Measurements from ENCODE around the gene AHRR. TPM values are rescaled to one million over a fixed set of nuclear protein-coding genes. Genes with fewer than 3 reads are reported as not detected.
A peak's percentile ranks its signal among the peaks of the same experiment; 100 is the strongest.

The AHRR gene
- total RNA-seq, 2 experiments from 2014 or later, result 24.0 to 26.6 TPM

DNA sequence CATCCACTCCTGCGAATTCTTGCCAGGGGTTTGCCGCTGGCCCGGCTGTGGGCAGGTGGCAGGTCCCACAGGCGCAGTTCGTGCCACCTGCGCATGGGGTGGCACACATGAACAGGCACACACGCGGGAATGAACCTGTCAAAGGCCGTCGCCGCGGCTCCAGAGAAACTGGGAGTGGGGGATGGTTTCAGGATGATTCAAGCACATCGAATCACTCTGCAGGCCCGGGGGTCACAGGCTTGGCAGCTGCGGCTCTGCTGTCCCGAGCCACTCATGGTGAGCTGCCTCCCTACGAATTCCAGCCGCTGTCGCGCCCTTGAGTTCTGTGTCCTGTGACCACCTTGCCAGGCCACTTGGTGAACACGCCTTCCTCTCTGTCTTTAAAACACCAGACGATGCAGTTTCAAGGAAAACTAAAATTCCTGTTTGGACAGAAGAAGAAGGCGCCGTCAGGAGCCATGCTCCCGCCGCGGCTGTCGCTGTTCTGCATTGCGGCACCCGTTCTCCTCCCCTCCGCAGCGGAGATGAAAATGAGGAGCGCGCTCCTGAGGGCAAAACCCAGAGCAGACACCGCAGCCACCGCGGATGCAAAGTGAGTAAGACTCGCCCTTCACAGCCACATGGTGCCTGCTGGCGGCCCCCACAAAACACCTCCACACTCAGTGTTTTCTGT, 106.0 kb downstream of the AHRR start:
- Mint-ChIP-seq H3K4me1 (peaks cover 15% of the 10 kb centered on the region), H3K36me3 (peaks cover 43% of the 10 kb centered on the region), H3K27ac (no peak overlapping the region), H3K27me3 (no peaks in the 10 kb centered on the region), H3K9me3 (no peaks in the 10 kb centered on the region), H3K4me3 (no peak overlapping the region)
- DNase-seq, result no peak

DNA sequence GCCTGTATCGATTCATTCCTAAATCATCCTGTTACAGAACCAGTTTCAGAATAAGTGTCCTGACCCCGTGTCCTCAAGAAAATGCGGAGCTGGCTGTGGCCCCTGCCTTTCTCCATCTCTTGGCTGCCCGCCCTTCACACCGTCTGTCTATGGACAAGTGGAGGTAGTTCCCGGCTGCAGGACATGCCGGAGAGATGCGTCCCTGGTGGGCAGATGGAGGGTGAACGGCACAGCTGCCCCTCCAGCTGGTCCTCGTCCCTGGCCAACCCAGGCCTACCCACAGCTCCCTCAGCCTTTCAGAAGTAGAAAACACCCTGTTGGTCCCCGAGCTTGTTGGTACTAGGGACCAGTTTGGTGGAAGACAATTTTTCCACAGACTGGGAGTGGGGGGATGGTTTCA, 106.7 kb downstream of the AHRR start:
- Mint-ChIP-seq H3K4me1 (peaks cover 11% of the 10 kb centered on the region), H3K27ac (no peak overlapping the region), H3K4me3 (no peak overlapping the region), H3K36me3 (peaks cover 38% of the 10 kb centered on the region), H3K27me3 (no peaks in the 10 kb centered on the region), H3K9me3 (no peaks in the 10 kb centered on the region)
- no peak for DNase-seq

GRCh38 chr5:428754-429452, 107.4 kb downstream of the AHRR start:
- Mint-ChIP-seq H3K27ac (no peak overlapping the region), H3K27me3 (no peaks in the 10 kb centered on the region), H3K36me3 (peaks cover 34% of the 10 kb centered on the region), H3K4me1 (peaks cover 7% of the 10 kb centered on the region), H3K9me3 (no peaks in the 10 kb centered on the region), H3K4me3 (no peak overlapping the region)
- DNase-seq, result no peak

- H3K4me1 Mint-ChIP-seq, result peaks cover 7% of the 10 kb centered on the region
- DNase-seq, result no peak
- no peaks in the 10 kb centered on the region for H3K9me3 Mint-ChIP-seq
Observed at GRCh38 chr5:429453-430188, 108.1 kb downstream of the AHRR start.

DNA sequence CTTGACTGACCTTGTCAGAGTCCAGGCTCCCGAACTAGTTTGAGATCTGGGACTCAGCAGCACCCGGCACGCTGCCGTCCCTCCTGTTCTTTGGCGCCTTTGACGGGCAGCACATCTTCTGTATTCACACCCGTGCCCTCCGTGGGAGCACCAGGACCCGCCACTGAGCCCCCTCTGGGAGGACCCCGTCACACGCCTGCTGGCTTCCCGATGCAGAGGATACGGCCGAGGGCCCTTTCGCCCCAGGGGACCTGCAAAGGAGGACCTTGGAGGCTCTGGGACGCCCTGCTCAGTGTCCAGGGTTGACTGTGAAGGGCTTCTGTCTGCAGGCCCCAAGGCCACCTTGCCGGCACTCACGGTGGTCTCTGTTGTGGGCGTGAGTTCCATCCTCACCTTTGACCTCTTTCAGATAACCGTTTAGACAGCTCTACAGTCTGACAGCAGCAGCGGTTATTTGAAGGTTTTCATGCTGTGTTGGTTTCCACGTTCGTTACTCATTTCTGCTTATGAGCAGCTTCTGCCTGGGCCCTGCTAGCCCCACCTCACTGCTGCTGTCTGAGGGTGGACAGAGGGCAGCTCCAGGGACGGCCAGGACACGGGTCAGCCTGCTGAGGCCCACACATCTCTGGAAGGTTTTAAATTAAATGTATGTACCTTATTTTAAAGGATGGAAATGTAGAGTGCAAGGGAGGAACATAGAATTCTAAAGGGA, 108.9 kb downstream of the AHRR start:
- no peak for DNase-seq
- no peaks in the 10 kb centered on the region for H3K9me3 Mint-ChIP-seq
- H3K27me3 Mint-ChIP-seq, result no peaks in the 10 kb centered on the region
- peaks cover 7% of the 10 kb centered on the region for H3K4me1 Mint-ChIP-seq
- peaks cover 38% of the 10 kb centered on the region for H3K36me3 Mint-ChIP-seq
- no peak overlapping the region for H3K4me3 Mint-ChIP-seq
- H3K27ac Mint-ChIP-seq, result no peak overlapping the region

More at GRCh38 chr5:429453-430188, 108.1 kb downstream of the AHRR start:
- H3K36me3 Mint-ChIP-seq, result peaks cover 34% of the 10 kb centered on the region
- no peak overlapping the region for H3K27ac Mint-ChIP-seq
- H3K27me3 Mint-ChIP-seq, result no peaks in the 10 kb centered on the region
- H3K4me3 Mint-ChIP-seq, result no peak overlapping the region

DNA sequence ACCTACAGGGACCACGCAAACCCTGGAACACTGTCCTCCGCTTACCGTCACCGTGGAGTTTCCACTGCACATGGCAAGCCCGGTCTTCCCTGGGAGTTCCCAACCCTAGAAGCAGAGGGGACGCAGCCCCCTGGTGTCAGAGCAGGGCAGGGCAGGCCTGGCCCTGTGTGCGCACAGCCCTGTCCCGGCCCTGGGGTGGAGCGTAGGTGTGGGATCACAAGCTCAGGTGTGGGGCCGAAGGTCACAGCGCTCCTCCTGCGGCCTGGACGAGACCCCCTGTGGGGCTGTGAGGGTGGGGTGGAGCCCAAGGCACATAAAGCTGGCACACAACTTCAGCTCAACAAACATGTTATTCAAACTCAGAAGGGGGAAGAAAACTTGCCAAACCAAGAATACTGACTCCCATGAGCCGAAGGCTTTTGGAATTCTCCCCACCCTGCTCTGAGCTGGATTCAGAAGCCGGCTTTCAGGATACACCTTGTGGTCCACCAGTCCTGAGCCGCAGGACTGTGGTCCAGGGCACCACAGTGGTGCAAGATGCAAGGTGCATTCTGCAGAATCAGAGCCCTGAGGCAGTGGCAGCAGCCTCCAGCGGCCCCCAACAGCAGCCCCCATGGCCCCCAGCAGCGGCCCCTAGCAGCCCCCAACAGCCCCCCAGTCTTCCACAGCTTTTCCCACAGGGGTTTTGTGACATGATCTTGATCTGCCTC, 109.6 kb downstream of the AHRR start:
- peaks cover 34% of the 10 kb centered on the region for H3K36me3 Mint-ChIP-seq
- H3K4me3 Mint-ChIP-seq, result no peak overlapping the region
- peak; percentile 58 for DNase-seq
- no peaks in the 10 kb centered on the region for H3K27me3 Mint-ChIP-seq
- no peak overlapping the region for H3K27ac Mint-ChIP-seq
- H3K9me3 Mint-ChIP-seq, result no peaks in the 10 kb centered on the region
- H3K4me1 Mint-ChIP-seq, result peaks cover 7% of the 10 kb centered on the region

DNA sequence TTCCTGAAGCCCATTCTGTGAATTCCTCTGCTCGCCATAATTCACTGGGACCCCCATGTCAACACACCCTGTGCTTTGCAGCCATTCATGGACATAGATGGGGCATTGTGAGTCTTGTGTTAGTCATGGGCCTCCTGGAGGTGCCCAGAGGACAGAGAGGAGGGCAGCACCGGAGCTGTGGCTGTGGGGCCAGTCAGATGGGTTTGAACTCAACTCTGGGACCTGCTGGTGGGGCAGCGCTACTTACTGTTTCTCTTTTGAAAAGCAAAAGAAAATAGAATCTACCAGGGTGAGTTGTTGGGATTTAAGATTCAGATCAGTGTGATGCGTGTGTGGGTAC, 110.2 kb downstream of the AHRR start:
- no peaks in the 10 kb centered on the region for H3K9me3 Mint-ChIP-seq
- H3K4me1 Mint-ChIP-seq, result peaks cover 7% of the 10 kb centered on the region
- DNase-seq, result no peak
- peaks cover 29% of the 10 kb centered on the region for H3K36me3 Mint-ChIP-seq
- H3K27me3 Mint-ChIP-seq, result no peaks in the 10 kb centered on the region
- no peak overlapping the region for H3K4me3 Mint-ChIP-seq
- H3K27ac Mint-ChIP-seq, result no peak overlapping the region

DNA sequence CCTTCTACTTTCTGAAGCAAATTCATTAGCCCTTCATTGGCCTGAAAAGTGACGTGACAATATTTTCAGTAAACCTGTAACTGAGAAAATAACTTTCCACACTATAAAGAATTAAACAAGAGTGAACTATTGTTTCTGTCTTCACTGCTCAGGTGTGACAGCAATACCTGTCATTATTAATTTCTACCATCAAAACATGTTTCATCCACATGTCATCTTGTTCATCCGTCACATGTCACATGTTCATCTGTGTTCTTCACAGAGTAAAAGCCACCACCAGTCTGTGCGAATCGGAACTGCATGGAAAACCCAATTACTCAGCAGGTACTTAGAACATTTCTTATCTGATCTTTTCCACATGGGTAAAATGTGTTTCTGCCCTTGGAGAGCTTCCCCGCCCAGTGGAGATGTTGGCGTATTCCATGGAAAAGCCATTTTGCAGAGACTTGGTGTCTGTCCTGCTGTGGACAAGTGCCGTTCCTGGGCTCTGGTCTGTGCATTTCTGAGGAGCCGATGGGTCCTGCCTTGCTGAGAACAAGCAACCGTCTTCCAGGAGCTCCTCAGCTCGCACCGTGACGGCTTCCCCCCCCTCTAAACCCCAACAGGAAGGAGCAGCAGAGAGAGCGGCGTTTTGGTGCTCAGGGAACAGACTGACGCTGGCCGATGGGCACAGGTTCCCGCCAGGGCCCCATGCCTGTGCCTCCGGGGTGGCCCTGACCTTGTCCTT, 110.8 kb downstream of the AHRR start:
- H3K9me3 Mint-ChIP-seq, result no peaks in the 10 kb centered on the region
- peaks cover 26% of the 10 kb centered on the region for H3K36me3 Mint-ChIP-seq
- no peak overlapping the region for H3K4me3 Mint-ChIP-seq
- DNase-seq, result no peak
- H3K27me3 Mint-ChIP-seq, result no peaks in the 10 kb centered on the region
- peaks cover 7% of the 10 kb centered on the region for H3K4me1 Mint-ChIP-seq
- no peak overlapping the region for H3K27ac Mint-ChIP-seq

DNA sequence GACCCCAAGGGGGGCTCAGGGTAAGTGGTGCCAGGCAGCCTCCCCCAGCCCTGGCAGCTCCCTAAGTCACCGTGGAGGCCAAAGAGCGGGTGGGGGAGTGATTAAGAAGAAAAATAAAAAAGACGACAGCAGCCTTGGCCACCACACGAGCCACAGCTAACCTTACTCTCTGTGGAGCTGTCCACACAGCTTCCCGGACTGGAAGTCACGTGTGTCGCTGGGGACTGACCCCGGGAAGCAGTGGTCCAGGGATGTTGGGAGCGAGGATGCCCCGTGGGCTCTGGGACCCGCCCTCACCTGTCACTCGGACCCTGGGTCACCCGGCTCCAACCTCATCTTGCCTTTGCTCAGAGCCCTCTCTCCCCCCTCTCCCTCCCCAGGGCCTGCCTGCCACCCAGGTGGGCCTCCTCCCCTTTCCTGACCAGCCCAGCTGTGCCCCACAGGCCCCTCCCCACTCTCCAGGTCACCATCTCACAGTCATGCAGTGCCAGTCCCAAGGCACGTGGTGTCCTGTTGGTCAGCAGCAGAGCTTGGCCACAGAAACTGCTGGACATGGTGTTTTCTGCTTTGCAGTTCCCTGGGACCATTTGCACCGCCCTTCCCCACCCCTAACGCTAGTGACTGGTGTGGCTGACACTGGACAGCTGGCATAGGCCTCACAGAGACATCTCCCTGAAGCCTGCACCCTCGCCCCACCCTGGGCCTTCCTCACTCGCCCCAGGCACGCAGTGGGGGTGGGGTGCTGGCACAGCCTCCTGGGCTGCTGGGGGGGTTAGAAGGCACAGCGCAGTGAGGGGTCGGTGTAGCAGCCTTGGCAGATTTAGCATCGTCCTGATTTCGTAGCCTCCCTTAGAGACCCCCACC, 111.6 kb downstream of the AHRR start:
- DNase-seq, result no peak
- Mint-ChIP-seq H3K36me3 (peaks cover 20% of the 10 kb centered on the region), H3K27ac (no peak overlapping the region), H3K9me3 (no peaks in the 10 kb centered on the region), H3K4me3 (no peak overlapping the region), H3K4me1 (peaks cover 7% of the 10 kb centered on the region), H3K27me3 (no peaks in the 10 kb centered on the region)

DNA sequence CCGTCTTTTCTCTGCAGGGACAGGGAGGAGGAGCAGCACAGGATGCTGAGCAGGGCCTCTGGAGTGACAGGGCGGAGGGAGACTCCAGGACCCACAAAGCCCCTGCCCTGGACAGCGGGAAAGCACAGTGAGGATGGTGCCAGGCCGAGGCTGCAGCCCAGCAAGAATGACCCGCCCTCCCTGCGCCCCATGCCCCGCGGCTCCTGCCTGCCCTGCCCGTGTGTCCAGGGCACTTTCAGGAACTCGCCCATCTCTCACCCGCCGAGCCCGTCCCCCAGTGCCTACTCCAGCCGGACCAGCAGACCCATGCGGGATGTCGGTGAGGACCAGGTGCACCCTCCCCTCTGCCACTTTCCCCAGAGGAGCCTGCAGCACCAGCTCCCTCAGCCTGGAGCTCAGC, 112.3 kb downstream of the AHRR start:
- no peak for DNase-seq
- Mint-ChIP-seq H3K27ac (no peak overlapping the region), H3K27me3 (no peaks in the 10 kb centered on the region), H3K4me1 (peaks cover 7% of the 10 kb centered on the region), H3K4me3 (no peak overlapping the region), H3K9me3 (no peaks in the 10 kb centered on the region), H3K36me3 (peaks cover 19% of the 10 kb centered on the region)

DNA sequence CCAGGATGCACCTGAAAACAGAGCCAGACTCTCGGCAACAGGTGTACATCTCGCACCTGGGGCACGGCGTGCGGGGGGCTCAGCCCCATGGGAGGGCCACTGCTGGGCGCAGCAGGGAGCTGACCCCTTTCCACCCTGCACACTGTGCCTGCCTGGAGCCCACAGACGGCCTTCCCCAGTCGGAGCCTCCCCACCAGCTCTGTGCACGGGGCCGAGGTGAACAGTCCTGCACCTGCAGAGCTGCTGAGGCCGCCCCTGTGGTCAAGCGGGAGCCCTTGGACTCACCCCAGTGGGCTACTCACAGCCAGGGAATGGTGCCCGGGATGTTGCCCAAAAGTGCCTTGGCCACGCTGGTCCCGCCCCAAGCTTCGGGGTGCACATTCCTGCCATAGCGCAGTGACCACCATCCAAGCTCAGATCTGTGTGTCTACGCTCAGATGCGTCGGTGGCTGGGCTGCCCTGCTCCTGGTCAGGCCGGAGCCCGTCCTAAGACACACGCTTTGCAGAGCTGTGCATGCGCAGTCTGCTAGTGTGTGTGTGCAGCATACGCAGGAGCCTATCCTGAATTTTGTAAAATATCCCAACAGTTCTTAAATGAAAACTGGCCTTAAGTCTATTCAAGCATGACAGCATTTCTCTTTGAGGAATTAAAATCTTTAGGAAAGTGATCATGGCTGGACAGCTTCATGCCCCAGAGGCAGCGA, 113.1 kb downstream of the AHRR start:
- no peaks in the 10 kb centered on the region for H3K27me3 Mint-ChIP-seq
- no peak overlapping the region for H3K27ac Mint-ChIP-seq
- no peaks in the 10 kb centered on the region for H3K9me3 Mint-ChIP-seq

DNA sequence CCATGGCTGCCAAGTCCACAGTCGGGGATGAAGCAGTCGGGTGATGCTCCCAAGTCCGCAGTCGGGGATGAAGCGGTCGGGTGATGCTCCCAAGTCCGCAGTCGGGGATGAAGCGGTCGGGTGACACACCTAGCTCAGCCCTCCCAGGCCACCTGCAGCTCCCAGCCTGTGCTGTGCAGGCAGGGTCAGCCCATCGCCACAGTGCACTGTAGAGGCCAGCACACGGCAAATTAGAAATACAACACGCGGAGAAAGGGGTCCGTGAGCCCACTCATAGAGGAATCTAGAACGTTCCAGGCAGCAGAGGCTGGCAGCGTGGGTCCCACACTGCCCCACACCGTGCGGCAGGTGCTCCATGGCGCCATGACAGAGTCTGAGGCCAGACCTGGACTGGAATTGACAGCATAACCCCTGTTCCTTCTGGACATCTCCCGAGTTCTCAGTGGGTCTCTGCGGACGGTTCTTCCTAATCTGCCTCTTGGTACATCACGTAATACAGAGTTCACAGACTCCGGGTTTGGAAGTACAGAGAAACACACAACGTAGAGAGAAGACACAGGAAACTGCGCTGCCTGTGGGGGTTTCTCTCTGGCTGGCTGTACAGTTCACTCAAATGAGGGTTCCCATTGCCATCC, 113.8 kb downstream of the AHRR start:
- H3K27me3 Mint-ChIP-seq, result no peaks in the 10 kb centered on the region
- H3K9me3 Mint-ChIP-seq, result no peaks in the 10 kb centered on the region
- no peak for DNase-seq
- H3K4me1 Mint-ChIP-seq, result peaks cover 7% of the 10 kb centered on the region
- no peak overlapping the region for H3K27ac Mint-ChIP-seq
- no peak overlapping the region for H3K4me3 Mint-ChIP-seq
- peaks cover 13% of the 10 kb centered on the region for H3K36me3 Mint-ChIP-seq

More for the DNA sequence above, 113.1 kb downstream of the AHRR start:
- DNase-seq, result no peak
- H3K4me1 Mint-ChIP-seq, result peaks cover 7% of the 10 kb centered on the region
- peaks cover 19% of the 10 kb centered on the region for H3K36me3 Mint-ChIP-seq
- no peak overlapping the region for H3K4me3 Mint-ChIP-seq
